ENCODE results near the gene ZMYM3.

The ZMYM3 gene

GRCh38 chrX:71252221-71252620 lies 1.7 kb downstream of the ZMYM3 start:
- DNase-seq, result no peak

- peak; percentile 25 for DNase-seq
Measured at GRCh38 chrX:71251466-71251973, 2.4 kb downstream of the ZMYM3 start.

- DNase-seq, result no peak
Measured at GRCh38 chrX:71250841-71251240, 3.1 kb downstream of the ZMYM3 start.

GRCh38 chrX:71245159-71245558 lies 8.8 kb downstream of the ZMYM3 start:
- no peak for DNase-seq

- no peak for DNase-seq
Measured at GRCh38 chrX:71244359-71245128, 9.4 kb downstream of the ZMYM3 start.

- DNase-seq, result no peak
Measured at GRCh38 chrX:71241301-71241700, 12.6 kb downstream of the ZMYM3 start.

GRCh38 chrX:71239781-71240180 lies 14.2 kb downstream of the ZMYM3 start:
- no peak for DNase-seq

GRCh38 chrX:71236836-71237235 lies 17.1 kb downstream of the ZMYM3 start:
- no peak for DNase-seq

GRCh38 chrX:71235482-71235881 lies 18.5 kb downstream of the ZMYM3 start:
- DNase-seq, result no peak

GRCh38 chrX:71228063-71228642 lies 25.8 kb downstream of the ZMYM3 start:
- DNase-seq, result no peak

GRCh38 chrX:71227370-71228062 lies 26.4 kb downstream of the ZMYM3 start:
- no peak for DNase-seq

- no peak for DNase-seq
Measured at GRCh38 chrX:71225676-71226075, 28.3 kb downstream of the ZMYM3 start.

- no peak for DNase-seq
Measured at GRCh38 chrX:71225009-71225408, 28.9 kb downstream of the ZMYM3 start.

- no peak for DNase-seq
Measured at GRCh38 chrX:71224098-71224708, 29.7 kb downstream of the ZMYM3 start.

- no peak for DNase-seq
Measured at GRCh38 chrX:71222929-71223328, 31.0 kb downstream of the ZMYM3 start, which contains the start of gene GJB1. GJB1 (plus strand) TSS chrX:71223224; CDS start chrX:71223708, 484 bp downstream.

GRCh38 chrX:71221145-71221544 lies 32.8 kb downstream of the ZMYM3 start:
- DNase-seq, result no peak

GRCh38 chrX:71217298-71217697 lies 36.6 kb downstream of the ZMYM3 start:
- no peak for DNase-seq

GRCh38 chrX:71216485-71216884 lies 37.5 kb downstream of the ZMYM3 start:
- DNase-seq, result no peak

- DNase-seq, result no peak
Measured at GRCh38 chrX:71215338-71215912, 38.5 kb downstream of the ZMYM3 start.

- DNase-seq, result no peak
Measured at GRCh38 chrX:71214604-71215337, 39.2 kb downstream of the ZMYM3 start.

GRCh38 chrX:71214152-71214551 lies 39.8 kb downstream of the ZMYM3 start:
- DNase-seq, result no peak

GRCh38 chrX:71212536-71212935 lies 41.4 kb downstream of the ZMYM3 start:
- DNase-seq, result no peak

Data from stimulated activated CD4-positive, alpha-beta T cell treated with anti-CD3 and anti-CD28 coated beads, Interleukin-12 subunit alpha, Interleukin-12 subunit beta, amount 100 ng/mL, for 4 hours (primary cell).